EL (cell line): ENCODE data around the gene ZMYND10.

Experiments
- DNase-seq: peaks from one replicate; pipeline ENCODE4 v3.0.0-alpha.2; 2016

Gene ZMYND10

GRCh38 chr3:50345586-50346234 is at the start of gene ZMYND10:
TSS of gene ZMYND10 (minus strand) at chr3:50345732. CDS start at chr3:50345579, 153 bp downstream.
- DNase-seq = peak; percentile 72

- DNase-seq = no peak
These were observed 47.5 kb upstream of the ZMYND10 start for GRCh38 chr3:50393061-50393460.

GRCh38 chr3:50392101-50392715 is 46.7 kb upstream of the ZMYND10 start:
- no peak for DNase-seq

GRCh38 chr3:50390508-50391224 is 45.1 kb upstream of the ZMYND10 start:
- no peak for DNase-seq

DNA sequence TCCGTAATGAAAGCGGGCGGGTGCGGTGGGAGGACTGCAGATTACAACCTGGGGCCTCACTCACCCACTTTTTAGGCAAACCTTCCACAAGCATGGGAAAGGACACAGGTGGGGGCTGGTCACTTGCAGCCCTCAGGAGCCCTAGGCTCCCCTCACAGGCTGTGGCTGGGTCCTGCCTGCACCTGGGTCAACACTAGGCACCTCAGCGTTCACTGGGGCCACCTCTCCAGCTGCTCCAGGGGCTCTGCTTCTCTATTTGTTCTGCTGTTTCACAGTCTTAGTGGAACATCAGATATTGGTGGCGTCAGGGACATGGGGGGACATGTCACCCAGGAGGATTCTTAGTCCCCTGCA is 43.9 kb upstream of the ZMYND10 start:
- no peak for DNase-seq

- DNase-seq = peak; percentile 13
These were observed 43.3 kb upstream of the ZMYND10 start for GRCh38 chr3:50388720-50389413.

DNA sequence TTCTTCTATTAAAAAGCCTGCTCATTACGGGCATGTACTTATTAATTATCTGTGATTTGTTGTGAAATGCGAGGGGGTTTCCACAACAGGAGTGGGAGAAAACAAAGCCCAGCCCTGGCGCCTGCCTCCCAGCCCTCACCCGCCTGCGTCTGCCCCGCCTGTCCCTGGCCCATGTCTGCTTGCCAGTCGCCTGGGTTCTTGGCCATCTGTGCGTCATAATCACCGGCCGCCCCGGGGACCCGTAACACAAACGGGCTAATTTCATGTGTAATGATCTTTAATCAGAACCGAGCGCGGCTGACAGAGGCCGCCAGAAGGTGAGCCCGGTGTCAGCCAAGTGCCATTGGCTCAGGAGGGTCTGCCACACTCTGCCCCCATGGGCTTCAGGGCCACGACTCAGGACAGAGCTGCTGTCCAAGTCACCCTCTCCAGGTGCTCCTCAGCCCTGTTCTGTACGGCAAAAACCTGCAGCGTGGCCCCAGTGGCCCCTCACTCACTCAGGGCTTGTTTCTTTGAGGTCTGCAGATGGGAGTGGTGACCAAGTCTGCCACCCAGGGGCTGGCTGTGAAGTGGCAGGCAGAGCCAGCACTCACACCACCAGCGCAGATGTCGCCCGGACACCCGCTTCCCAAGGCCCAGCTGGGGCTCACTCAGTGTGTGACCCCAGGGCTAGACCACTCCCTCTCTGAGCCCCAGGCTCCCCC is 42.6 kb upstream of the ZMYND10 start:
- no peak for DNase-seq

DNA sequence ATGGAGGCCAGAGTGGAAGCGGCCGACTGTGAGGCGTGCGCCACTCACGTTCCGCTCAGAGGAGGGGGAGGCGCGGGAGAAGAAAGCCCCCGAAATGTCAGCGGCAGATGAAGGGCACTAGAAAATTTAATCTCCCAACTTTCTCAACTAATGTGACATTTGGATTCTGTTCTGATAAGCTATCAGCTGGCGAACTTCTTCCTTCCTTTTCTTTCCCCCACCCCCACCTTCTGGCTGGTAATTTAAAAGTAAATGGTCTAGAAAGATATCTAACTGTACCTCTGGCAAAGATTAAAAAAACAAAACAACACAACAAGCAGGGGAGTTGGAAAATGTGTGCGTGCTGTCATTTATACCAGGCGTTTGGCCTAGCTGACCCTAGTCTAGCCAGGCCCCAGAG is 40.2 kb upstream of the ZMYND10 start:
- DNase-seq = no peak

DNA sequence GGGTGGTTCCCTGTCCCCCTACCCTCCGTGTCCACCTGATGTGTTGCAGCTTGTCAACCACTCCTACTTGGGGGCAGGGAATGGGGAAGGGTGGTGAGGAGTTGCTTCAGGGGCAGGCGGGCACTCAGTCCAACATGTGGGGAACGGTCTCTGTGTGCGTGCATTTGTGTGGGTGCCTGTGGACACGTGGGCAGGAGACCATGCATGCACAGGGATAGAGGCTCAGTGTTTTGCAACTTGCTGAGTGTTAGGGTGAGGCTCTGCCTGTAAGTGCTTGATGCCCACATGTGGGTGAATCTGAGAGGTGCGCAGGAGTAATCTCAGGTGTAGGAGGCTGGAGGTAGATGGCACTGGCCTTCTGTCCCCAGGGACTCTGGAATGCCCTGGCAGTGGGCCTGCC is 38.2 kb upstream of the ZMYND10 start:
- DNase-seq = no peak

- DNase-seq = no peak
These were observed 37.2 kb upstream of the ZMYND10 start for GRCh38 chr3:50382722-50383121.

GRCh38 chr3:50381383-50381782 is 35.9 kb upstream of the ZMYND10 start:
- no peak for DNase-seq

DNA sequence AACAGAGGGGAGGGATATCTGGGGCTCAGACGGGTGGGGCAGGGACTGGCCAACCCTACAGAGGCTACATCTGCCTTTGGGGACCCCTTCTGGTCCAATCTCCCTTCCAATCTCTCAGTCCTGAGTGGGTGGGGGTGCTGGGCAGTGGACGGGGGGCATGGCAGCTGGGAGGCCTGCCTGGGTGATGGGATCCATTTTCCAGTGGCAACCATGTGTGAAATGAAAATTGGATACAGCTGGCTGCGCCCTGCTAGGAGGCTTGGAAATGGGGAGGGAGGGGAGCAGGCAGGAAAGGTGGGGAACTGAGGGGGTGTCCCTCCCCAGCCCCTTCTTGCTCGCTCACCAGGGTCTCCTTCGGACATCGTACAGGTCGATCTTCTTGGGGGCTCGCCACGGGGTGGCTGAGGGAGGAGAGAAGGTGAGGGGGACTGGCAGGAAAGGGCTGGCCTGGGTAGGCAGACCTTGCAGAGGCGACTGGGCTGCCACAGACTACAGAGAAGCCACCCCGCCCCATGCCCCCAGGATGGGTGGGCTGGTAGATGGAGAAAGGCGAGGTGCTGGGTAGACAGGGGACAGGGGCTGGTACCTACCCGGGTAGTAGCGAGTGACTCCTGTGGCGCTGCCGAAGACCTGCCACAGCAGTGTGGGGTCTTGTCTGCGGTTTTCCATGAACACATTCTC is 35.0 kb upstream of the ZMYND10 start:
- no peak for DNase-seq

- DNase-seq = no peak
These were observed 33.2 kb upstream of the ZMYND10 start for GRCh38 chr3:50378757-50379156.

DNA sequence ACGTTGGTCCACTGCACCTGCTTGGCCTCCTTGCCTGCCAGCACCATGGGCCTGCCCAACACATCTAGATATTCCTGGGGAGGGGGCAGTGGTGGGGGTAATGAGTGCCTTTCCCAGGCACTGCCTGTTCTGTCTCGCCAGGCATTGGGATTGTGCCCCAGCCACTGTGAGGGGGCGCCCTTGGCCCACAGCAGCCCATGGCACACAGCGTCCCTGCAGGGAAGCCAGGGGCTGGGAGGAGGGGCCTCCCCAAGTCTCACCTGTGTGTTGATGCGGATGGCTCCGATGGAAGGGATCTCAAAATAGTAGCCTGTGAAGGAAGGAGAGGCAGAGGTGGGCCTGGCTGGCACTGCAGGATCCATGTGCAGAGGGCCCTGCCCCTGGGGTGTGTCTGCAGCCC is 32.5 kb upstream of the ZMYND10 start:
- no peak for DNase-seq

DNA sequence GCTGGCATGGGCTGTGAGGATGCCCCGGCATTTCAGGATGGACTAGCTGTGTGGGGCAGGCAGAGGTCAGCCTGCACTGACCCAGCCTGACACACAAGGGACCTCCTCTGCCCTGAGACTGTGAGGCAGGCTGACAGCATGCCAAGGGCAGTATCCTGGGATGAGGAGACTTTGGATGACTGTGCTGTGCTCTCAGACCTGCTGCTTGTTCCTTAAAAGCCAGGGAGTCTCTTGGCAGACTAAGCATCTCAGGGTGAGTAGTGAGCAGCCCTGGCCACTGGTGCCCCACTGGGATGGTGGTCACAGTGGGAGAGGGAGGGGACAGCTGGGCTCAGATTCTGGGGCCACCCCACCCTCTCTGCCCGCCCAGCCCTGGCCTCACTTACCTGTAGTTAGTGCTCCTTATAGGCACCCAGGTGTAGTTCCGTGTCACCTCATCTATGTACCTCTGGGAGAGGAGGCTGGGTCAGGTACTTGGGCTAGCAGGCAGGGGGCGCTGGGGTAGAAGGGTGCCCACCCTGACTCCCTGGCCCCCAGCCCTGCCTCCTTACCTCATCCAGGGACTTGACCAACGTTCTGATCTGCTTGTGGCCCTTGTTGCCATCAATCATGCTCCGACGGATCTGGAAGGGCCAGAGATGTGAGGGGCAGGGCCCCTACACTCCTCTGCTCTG is 29.9 kb upstream of the ZMYND10 start:
- no peak for DNase-seq

- no peak for DNase-seq
These were observed 29.1 kb upstream of the ZMYND10 start for GRCh38 chr3:50374363-50375257.

- DNase-seq = no peak
These were observed 27.9 kb upstream of the ZMYND10 start for GRCh38 chr3:50373146-50374051.

DNA sequence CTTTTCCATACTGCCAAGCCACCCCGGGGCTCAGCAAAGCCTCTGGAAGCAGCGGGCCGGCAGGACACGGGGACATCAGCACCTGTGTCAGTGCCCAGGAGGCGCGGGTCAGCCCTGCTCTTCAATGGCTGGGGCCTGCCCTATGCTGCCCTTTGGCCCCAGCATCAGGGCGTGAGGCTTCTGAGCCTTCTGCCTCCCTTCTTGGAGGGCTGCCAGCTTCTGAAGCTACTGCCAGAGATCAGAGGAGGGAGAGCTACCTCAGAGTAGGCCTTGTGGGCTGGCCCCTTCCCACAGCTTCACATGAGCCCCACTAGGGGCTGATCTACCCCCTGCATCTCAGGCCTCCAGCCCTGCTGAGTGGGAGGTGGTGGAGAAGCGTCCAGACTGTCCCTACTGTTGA is 26.8 kb upstream of the ZMYND10 start:
- no peak for DNase-seq

DNA sequence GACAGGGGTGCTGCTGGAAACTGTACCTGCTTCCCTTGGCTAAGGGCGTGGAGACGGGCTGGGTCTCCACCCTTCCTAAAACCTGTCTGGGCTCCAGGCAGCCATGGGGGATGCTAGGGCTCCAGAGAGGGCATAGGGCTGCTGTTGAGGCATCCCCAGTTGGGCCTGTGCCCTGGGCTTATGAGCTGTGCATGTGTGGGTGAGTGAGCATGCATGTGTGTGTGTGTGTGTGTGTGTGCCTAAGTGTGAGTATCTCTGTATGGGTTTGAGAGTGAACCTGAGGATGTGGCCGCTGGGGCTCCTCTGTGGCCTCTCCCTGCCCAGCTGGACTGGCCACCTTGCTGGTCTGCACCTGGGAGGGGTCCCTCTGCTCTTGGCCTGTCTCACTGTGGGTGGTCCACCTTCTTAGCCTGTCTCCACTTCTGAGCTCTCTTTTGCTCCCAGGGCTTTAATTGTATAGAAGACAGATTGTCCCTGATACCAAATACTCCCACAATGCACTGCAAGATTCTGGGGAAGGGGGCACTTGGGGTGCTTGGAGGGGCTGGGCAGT is 25.7 kb upstream of the ZMYND10 start:
- DNase-seq = no peak
